ENCODE results near the gene ANXA5. TPM values are rescaled to one million over a fixed set of nuclear protein-coding genes. Genes with fewer than 3 reads are reported as not detected.

The ANXA5 gene
- total RNA-seq, 1 donor from 2014 or later, result 682 TPM

DNA sequence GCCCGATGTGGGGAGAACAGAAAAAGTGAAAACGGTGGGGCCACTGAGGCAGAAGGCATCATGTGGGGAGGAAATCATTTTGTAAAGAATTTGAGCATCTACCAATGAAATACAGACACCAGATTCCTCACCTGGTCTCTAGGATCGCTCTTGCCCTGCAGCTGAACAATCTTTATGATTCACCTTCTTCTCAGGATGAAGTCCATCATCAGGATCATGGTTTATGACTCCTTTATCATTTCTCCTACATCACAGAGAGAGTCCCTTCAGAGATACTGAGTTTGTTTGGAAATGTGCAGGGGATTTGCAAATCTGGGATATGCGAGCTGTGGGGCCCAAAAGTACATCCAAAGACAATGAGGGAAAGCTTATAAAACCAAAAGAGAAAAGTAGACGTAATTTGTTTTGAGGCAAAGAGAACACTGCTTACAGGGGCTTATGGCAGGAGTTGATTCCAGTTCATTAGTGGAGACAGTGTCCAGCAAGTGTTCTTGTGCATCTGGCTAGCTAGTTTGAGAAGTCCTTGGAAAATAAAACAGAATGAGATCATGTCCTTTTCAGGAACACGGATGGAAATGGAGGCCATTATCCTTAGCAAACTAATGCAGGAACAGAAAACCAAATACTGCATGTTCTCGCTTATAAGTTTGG is 15.3 kb upstream of the ANXA5 start:
- peak overlapping the region; percentile 91 for H3K27ac ChIP-seq (ENCODE audit: low read depth, low read length)
- no peak for TF ChIP-seq EZH2 (IDR thresholded peaks at IDR 0.05; ENCODE audit: insufficient read depth, low read length)
- TF ChIP-seq, protein P1, sequence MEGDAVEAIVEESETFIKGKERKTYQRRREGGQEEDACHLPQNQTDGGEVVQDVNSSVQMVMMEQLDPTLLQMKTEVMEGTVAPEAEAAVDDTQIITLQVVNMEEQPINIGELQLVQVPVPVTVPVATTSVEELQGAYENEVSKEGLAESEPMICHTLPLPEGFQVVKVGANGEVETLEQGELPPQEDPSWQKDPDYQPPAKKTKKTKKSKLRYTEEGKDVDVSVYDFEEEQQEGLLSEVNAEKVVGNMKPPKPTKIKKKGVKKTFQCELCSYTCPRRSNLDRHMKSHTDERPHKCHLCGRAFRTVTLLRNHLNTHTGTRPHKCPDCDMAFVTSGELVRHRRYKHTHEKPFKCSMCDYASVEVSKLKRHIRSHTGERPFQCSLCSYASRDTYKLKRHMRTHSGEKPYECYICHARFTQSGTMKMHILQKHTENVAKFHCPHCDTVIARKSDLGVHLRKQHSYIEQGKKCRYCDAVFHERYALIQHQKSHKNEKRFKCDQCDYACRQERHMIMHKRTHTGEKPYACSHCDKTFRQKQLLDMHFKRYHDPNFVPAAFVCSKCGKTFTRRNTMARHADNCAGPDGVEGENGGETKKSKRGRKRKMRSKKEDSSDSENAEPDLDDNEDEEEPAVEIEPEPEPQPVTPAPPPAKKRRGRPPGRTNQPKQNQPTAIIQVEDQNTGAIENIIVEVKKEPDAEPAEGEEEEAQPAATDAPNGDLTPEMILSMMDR (IDR thresholded peaks at IDR 0.05; ENCODE audit: insufficient read depth, low read depth, low read length), result no peak
- peak overlapping the region; percentile 78 for H3K4me2 ChIP-seq (ENCODE audit: low read length)
- Mint-ChIP-seq H3K36me3 (ENCODE audit: low read depth, unreplicated experiment) (no peaks in the 10 kb centered on the region), H3K9me3 (ENCODE audit: unreplicated experiment) (peaks cover 3% of the 10 kb centered on the region), H3K27me3 (ENCODE audit: low read depth, unreplicated experiment) (no peaks in the 10 kb centered on the region), H3K4me1 (ENCODE audit: low read depth, unreplicated experiment) (peaks cover 35% of the 10 kb centered on the region), H3K4me3 (ENCODE audit: unreplicated experiment) (no peak overlapping the region), H3K27ac (ENCODE audit: unreplicated experiment) (peak overlapping the region; percentile 97)
- H3K4me1 ChIP-seq (ENCODE audit: insufficient read depth, low read length), result peaks cover 23% of the 10 kb centered on the region
- FAIRE-seq (no peak), DNase-seq (ENCODE audit: low read depth) (no peak)
- H3K4me3 ChIP-seq (ENCODE audit: insufficient read depth, low read depth, low read length), result no peak overlapping the region
- H3K9me3 ChIP-seq (ENCODE audit: insufficient read depth, low read depth, low read length), result no peaks in the 10 kb centered on the region
- peak overlapping the region; percentile 77 for H3K9ac ChIP-seq (ENCODE audit: low read length)
- no peaks in the 10 kb centered on the region for H3K79me2 ChIP-seq (ENCODE audit: insufficient read depth, low read length)
- H2AFZ ChIP-seq (ENCODE audit: low read depth, low read length), result peak overlapping the region; percentile 5
- H4K20me1 ChIP-seq (ENCODE audit: insufficient read depth, low read length), result no peaks in the 10 kb centered on the region
- H3K36me3 ChIP-seq (ENCODE audit: insufficient read depth, low read length), result no peaks in the 10 kb centered on the region
- H3K27me3 ChIP-seq (ENCODE audit: insufficient read depth, low read length), result no peaks in the 10 kb centered on the region

DNA sequence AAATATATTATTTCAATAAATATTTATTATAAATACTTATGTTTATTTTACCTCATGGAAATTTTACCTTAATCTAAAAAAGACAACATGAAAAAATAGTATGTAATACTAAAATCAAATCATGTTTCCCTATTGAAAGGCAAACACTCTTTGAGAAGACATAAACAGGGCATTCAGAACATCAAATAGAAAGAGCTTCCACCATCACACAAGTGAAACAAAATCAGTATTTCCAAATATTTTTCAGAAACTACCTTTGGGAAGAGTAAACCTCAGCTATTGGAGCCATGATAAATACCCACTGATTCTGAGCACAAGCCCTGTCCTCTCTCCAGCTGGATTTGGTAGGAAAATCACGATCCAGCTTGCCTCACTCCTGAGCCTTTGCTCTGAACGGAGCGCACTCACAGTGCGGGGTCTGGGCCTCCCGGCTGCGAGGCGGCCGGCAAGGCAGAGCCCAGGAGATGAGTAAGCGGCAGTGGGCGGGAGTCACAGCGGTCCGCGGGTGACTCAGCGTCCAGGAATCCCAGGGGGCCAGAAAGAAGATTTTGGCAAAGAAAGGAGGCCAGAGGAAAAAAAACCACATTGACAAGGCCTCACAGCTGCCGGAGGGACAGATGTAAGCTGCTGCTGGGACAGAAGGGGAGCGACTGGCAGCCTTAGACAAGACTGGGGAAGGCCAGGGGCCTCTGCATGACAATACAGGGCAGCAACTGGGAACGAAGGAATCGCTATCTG is 14.7 kb upstream of the ANXA5 start:
- H4K20me1 ChIP-seq (ENCODE audit: insufficient read depth, low read length), result no peaks in the 10 kb centered on the region
- Mint-ChIP-seq H3K4me3 (ENCODE audit: unreplicated experiment) (peak overlapping the region; percentile 70), H3K9me3 (ENCODE audit: unreplicated experiment) (peaks cover 3% of the 10 kb centered on the region), H3K36me3 (ENCODE audit: low read depth, unreplicated experiment) (no peaks in the 10 kb centered on the region), H3K27me3 (ENCODE audit: low read depth, unreplicated experiment) (no peaks in the 10 kb centered on the region), H3K4me1 (ENCODE audit: low read depth, unreplicated experiment) (peaks cover 42% of the 10 kb centered on the region), H3K27ac (ENCODE audit: unreplicated experiment) (peak overlapping the region; percentile 97)
- TF ChIP-seq EZH2 (IDR thresholded peaks at IDR 0.05; ENCODE audit: insufficient read depth, low read length), result no peak
- TF ChIP-seq, protein P1 (IDR thresholded peaks at IDR 0.05; ENCODE audit: insufficient read depth, low read depth, low read length), result no peak
- DNase-seq (ENCODE audit: low read depth) (peak; percentile 95), FAIRE-seq (peak; percentile 82)
- peak overlapping the region; percentile 16 for H2AFZ ChIP-seq (ENCODE audit: low read depth, low read length)
- H3K4me1 ChIP-seq (ENCODE audit: insufficient read depth, low read length), result peaks cover 29% of the 10 kb centered on the region
- peak overlapping the region; percentile 91 for H3K27ac ChIP-seq (ENCODE audit: low read depth, low read length)
- H3K36me3 ChIP-seq (ENCODE audit: insufficient read depth, low read length), result no peaks in the 10 kb centered on the region
- H3K79me2 ChIP-seq (ENCODE audit: insufficient read depth, low read length), result no peaks in the 10 kb centered on the region
- H3K9ac ChIP-seq (ENCODE audit: low read length), result peak overlapping the region; percentile 77
- H3K9me3 ChIP-seq (ENCODE audit: insufficient read depth, low read depth, low read length), result no peaks in the 10 kb centered on the region
- H3K4me2 ChIP-seq (ENCODE audit: low read length), result peak overlapping the region; percentile 78
- peak overlapping the region; percentile 50 for H3K4me3 ChIP-seq (ENCODE audit: insufficient read depth, low read depth, low read length)
- no peaks in the 10 kb centered on the region for H3K27me3 ChIP-seq (ENCODE audit: insufficient read depth, low read length)
